ENCODE results near the gene GABPB2. TPM values are rescaled to one million over a fixed set of nuclear protein-coding genes. Genes with fewer than 3 reads are reported as not detected.

GABPB2 gene
- total RNA-seq, result 10 to 100 TPM; 13.6 to 14.9 TPM

DNA sequence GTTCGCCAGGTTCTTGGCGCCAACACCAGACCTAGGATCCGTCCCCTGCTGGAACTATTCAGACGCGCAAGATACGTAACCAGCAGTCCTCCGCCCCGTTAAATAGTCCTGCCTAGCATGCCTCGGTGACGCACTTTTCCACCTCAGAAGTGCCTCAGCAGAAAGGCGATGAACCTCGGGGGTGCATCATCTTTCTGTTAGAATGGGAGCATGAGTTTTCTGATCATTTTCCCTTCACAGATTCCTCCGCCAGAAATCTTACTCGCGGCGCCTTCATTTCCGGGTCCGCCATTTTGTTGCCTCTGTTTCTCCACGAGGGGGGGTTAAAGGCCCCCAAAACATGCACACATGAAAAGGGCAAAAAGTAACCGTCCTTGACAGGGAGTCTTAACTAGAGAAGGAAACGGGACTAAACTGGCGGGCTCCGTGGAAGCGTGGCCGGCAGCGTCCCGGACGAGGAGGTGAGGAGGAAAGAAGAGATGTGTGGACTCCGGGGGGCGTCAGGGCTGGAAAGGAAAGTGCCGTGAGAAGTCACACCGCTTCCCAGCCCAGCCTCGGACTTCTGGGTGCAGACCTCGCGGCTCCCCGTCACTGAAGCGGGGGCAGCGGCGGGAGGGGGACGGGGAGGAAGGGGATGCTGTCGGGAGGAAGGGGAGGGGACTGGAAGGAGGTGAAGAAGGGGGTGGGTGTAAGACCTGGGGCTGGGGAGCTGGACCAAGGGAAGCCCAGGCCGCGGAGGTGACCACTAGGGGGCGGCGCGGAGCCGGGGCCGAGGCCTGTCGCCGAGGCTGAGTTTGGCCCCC is at the start of gene GABPB2:
Gene GABPB2 (plus strand): TSS at position 288 of the 803 bp plus-strand sequence. CDS start 17,429 bp downstream, outside the sequence.
- H3K9me3 Mint-ChIP-seq, result no peaks in the 10 kb centered on the region
- H3K36me3 Mint-ChIP-seq, result peaks cover 13% of the 10 kb centered on the region
- peak within 1 kb of the TSS; percentile 94 for H3K4me3 Mint-ChIP-seq
- H3K27me3 Mint-ChIP-seq, result no peaks in the 10 kb centered on the region
- POLR2A ChIA-PET, result interaction anchor here (0.5 to 2.1 kb wide), 7 partner anchors 11 to 491 kb away, joined by 3 to 23 read pairs (median 5); partner anchors contain the start of genes C1orf56, CDC42SE1, MCL1 and MLLT11
- H3K4me1 Mint-ChIP-seq (ENCODE audit: low read depth), result peaks cover 15% of the 10 kb centered on the region
- CTCF ChIA-PET, result interaction anchor here (0.6 to 3.5 kb wide), 13 partner anchors 12 to 184 kb away, joined by 3 to 56 read pairs (median 3); partner anchors contain the start of genes C1orf56, CDC42SE1, LYSMD1 and MLLT11
- peak within 1 kb of the TSS; percentile 100 for H3K27ac Mint-ChIP-seq
- intact Hi-C loops (cut with micrococcal nuclease), result loop anchor here (1.0 to 2.0 kb wide), 5 partner anchors 11 to 211 kb away; partner anchors contain the start of genes CDC42SE1, LYSMD1, PRUNE1 and TNFAIP8L2
- DNase-seq, result peak; percentile 93

- Mint-ChIP-seq H3K27me3 (no peaks in the 10 kb centered on the region), H3K36me3 (peaks cover 10% of the 10 kb centered on the region), H3K4me1 (ENCODE audit: low read depth) (peaks cover 5% of the 10 kb centered on the region), H3K4me3 (no peak overlapping the region), H3K27ac (peak overlapping the region; percentile 42), H3K9me3 (no peaks in the 10 kb centered on the region)
- intact Hi-C loops (cut with micrococcal nuclease), result loop anchor here (1.0 to 5.0 kb wide), 2 partner anchors 33 to 132 kb away; partner anchors contain the start of genes CDC42SE1 and TNFAIP8L2
- POLR2A ChIA-PET, result interaction anchor here (1.6 kb wide), 1 partner anchor 22 kb away, joined by 4 read pairs; no protein-coding TSS in a partner anchor
- CTCF ChIA-PET, result interaction anchor here (0.6 to 3.3 kb wide), 41 partner anchors 10 to 640 kb away, joined by 3 to 46 read pairs (median 4); partner anchors contain the start of genes BNIPL, C1orf56, GABPB2 and MLLT11
- DNase-seq, result peak; percentile 88
Observed at GRCh38 chr1:151024540-151025146, 45.9 kb upstream of the GABPB2 start.

GRCh38 chr1:151026460-151026859 is 44.1 kb upstream of the GABPB2 start:
- no peak for DNase-seq
- POLR2A ChIA-PET, result no interaction called here
- H3K27me3 Mint-ChIP-seq, result no peaks in the 10 kb centered on the region
- intact Hi-C loops (cut with micrococcal nuclease), result no loop called here
- no peak overlapping the region for H3K4me3 Mint-ChIP-seq
- no peak overlapping the region for H3K27ac Mint-ChIP-seq
- H3K36me3 Mint-ChIP-seq, result peaks cover 13% of the 10 kb centered on the region
- H3K9me3 Mint-ChIP-seq, result no peaks in the 10 kb centered on the region
- CTCF ChIA-PET, result interaction anchor here (1.0 to 3.3 kb wide), 3 partner anchors 11 to 130 kb away, joined by 4 to 46 read pairs (median 14); partner anchors contain the start of genes BNIPL, GABPB2 and TNFAIP8L2
- peaks cover 5% of the 10 kb centered on the region for H3K4me1 Mint-ChIP-seq (ENCODE audit: low read depth)

DNA sequence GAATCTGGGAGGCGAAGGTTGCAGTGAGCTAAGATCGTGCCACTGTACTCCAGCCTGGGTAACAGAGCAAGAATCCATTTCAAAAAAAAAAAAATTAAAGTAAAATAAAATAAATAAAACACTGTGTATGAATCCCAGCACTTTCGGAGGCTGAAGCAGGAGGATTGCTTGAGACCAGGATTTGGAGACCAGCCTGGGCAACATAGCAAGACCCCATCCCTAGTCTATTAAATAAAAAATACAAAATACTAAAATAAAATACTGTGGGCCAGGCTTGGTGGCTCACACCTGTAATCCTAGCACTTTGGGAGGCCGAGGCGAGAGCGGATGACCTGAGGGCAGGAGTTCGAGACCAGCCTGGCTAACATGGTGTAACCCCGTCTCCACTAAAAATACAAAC is 38.4 kb upstream of the GABPB2 start:
- DNase-seq, result no peak
- CTCF ChIA-PET, result interaction anchor here (1.0 to 1.2 kb wide), 2 partner anchors 10 to 125 kb away, joined by 3 to 4 read pairs; partner anchors contain the start of gene TNFAIP8L2
- Mint-ChIP-seq H3K27me3 (no peaks in the 10 kb centered on the region), H3K36me3 (peaks cover 23% of the 10 kb centered on the region), H3K9me3 (no peaks in the 10 kb centered on the region), H3K27ac (no peak overlapping the region), H3K4me3 (no peak overlapping the region), H3K4me1 (ENCODE audit: low read depth) (no peaks in the 10 kb centered on the region)
- POLR2A ChIA-PET, result no interaction called here
- intact Hi-C loops (cut with micrococcal nuclease), result no loop called here

DNA sequence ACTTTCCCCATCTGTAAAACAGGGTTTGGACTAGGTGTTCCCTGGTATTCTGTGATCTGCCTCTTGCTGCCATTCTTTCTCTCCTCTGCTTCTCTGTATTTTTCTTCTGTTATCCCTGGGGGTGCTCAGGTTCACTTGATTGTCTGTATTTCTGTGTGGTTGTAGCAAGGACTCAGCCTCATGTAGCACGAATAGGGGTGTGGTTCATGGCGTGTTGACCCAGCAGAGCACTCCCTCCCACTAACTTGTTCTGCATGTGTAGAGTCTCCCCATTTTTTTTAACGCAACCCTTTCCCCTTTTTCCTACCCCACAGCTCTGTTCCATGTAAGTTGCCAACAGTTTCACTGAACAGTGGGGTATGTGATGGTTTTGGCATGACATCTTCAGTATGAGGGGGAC is 35.4 kb upstream of the GABPB2 start:
- H3K4me3 Mint-ChIP-seq, result no peak overlapping the region
- no peaks in the 10 kb centered on the region for H3K27me3 Mint-ChIP-seq
- intact Hi-C loops (cut with micrococcal nuclease), result no loop called here
- H3K4me1 Mint-ChIP-seq (ENCODE audit: low read depth), result no peaks in the 10 kb centered on the region
- peaks cover 14% of the 10 kb centered on the region for H3K36me3 Mint-ChIP-seq
- H3K27ac Mint-ChIP-seq, result no peak overlapping the region
- H3K9me3 Mint-ChIP-seq, result no peaks in the 10 kb centered on the region
- ChIA-PET POLR2A (interaction anchor here (1.1 kb wide), 1 partner anchor 8 kb away, joined by 3 read pairs; no protein-coding TSS in a partner anchor), CTCF (interaction anchor here (1.2 kb wide), 1 partner anchor 11 kb away, joined by 6 read pairs; no protein-coding TSS in a partner anchor)
- no peak for DNase-seq

DNA sequence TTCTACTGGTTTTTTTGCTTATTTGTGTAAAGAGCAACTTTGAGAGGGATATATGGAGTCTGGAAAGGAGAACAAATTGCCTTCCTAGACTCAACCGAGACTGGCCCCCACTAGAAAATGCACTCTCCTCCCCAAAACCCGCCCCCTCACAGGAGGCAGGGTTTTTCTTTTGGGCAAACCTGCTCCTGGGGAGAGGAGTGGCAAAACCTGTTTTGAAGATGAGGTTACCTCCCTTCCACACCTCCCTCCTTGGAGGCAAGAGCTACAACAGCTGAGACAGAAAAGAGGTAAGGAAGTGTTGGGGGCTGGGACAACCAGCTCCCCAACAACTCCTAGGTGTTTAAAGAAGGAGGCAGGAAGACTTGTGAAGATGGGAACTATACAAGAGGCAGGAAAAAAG is 34.2 kb upstream of the GABPB2 start, which contains the start of gene BNIPL:
Gene BNIPL (plus strand): TSS at position 231 of the 400 bp plus-strand sequence. CDS start 140 bp downstream, at position 371.
- H3K4me1 Mint-ChIP-seq (ENCODE audit: low read depth), result no peaks in the 10 kb centered on the region

GRCh38 chr1:151037032-151037431 is 33.5 kb upstream of the GABPB2 start:
- POLR2A ChIA-PET, result interaction anchor here (1.5 kb wide), 1 partner anchor 10 kb away, joined by 4 read pairs; no protein-coding TSS in a partner anchor
- intact Hi-C loops (cut with micrococcal nuclease), result no loop called here

More for the DNA sequence above, 34.2 kb upstream of the GABPB2 start, which contains the start of gene BNIPL:
- intact Hi-C loops (cut with micrococcal nuclease), result no loop called here
- H3K27me3 Mint-ChIP-seq, result no peaks in the 10 kb centered on the region
- no peak within 1 kb of the TSS for H3K27ac Mint-ChIP-seq
- DNase-seq, result no peak
- POLR2A ChIA-PET, result interaction anchor here (1.5 kb wide), 1 partner anchor 10 kb away, joined by 4 read pairs; no protein-coding TSS in a partner anchor
- no peaks in the 10 kb centered on the region for H3K9me3 Mint-ChIP-seq
- CTCF ChIA-PET, result interaction anchor here (1.3 to 1.6 kb wide), 3 partner anchors 9 to 12 kb away, joined by 3 to 6 read pairs (median 4); no protein-coding TSS in a partner anchor
- H3K4me3 Mint-ChIP-seq, result no peak within 1 kb of the TSS
- peaks cover 14% of the 10 kb centered on the region for H3K36me3 Mint-ChIP-seq

DNA sequence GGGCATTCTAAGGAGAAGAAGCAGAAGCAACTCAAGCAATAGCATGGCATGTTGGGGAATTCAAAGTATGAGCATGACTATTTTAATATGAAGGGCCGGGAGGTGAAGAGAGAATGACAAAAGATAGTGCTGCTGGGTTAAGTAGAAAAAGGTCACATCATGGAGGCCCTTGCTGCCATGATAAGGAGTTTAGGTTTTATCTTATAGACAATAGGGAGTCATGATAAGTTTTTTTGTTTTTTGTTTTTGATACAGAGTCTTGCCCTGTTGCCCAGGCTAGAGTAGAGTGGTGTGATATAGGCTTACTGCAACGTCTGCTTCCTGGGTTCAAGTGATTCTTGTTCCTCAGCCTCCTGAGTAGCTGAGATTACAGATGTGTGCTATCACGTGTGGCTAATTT is 31.0 kb upstream of the GABPB2 start:
- intact Hi-C loops (cut with micrococcal nuclease), result no loop called here
- Mint-ChIP-seq H3K4me3 (no peak overlapping the region), H3K27me3 (no peaks in the 10 kb centered on the region), H3K36me3 (peaks cover 4% of the 10 kb centered on the region), H3K27ac (no peak overlapping the region), H3K4me1 (ENCODE audit: low read depth) (peaks cover 10% of the 10 kb centered on the region), H3K9me3 (no peaks in the 10 kb centered on the region)
- CTCF ChIA-PET, result no interaction called here
- POLR2A ChIA-PET, result no interaction called here
- DNase-seq, result no peak

More at GRCh38 chr1:151037032-151037431, 33.5 kb upstream of the GABPB2 start:
- Mint-ChIP-seq H3K27ac (no peak overlapping the region), H3K4me3 (no peak overlapping the region), H3K9me3 (no peaks in the 10 kb centered on the region), H3K4me1 (ENCODE audit: low read depth) (no peaks in the 10 kb centered on the region), H3K27me3 (no peaks in the 10 kb centered on the region), H3K36me3 (peaks cover 12% of the 10 kb centered on the region)
- CTCF ChIA-PET, result interaction anchor here (1.3 to 1.6 kb wide), 3 partner anchors 9 to 13 kb away, joined by 3 to 6 read pairs (median 4); no protein-coding TSS in a partner anchor
- DNase-seq, result no peak

DNA sequence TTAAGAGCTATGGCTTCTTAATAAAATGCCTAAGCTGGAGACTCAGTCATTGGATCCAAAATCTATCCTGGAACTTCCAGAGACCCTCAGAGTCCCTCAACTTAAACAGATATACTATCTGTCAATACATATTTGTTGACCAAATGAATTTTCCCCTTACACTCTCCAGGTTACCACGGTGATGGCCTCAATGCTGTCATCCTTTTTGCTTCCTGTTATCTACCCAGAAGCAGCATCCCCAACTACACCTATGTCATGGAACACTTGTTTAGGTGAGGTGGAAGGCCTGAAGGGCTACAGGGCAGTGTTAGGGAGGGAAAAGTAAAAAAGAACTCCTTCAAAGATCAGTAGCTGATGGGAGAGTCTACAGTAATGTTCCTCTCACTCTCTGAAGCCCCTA is 27.4 kb upstream of the GABPB2 start:
- intact Hi-C loops (cut with micrococcal nuclease), result no loop called here
- H3K4me3 Mint-ChIP-seq, result no peak overlapping the region
- no peaks in the 10 kb centered on the region for H3K27me3 Mint-ChIP-seq
- peak; percentile 31 for DNase-seq
- H3K36me3 Mint-ChIP-seq, result no peaks in the 10 kb centered on the region
- no peak overlapping the region for H3K27ac Mint-ChIP-seq
- CTCF ChIA-PET, result interaction anchor here (0.6 to 4.2 kb wide), 4 partner anchors 16 to 529 kb away, joined by 3 to 14 read pairs (median 4); partner anchors contain the start of gene CDC42SE1
- H3K9me3 Mint-ChIP-seq, result no peaks in the 10 kb centered on the region
- POLR2A ChIA-PET, result interaction anchor here (1.1 to 1.4 kb wide), 2 partner anchors 9 to 17 kb away, joined by 3 read pairs; partner anchors contain the start of gene MLLT11
- H3K4me1 Mint-ChIP-seq (ENCODE audit: low read depth), result peaks cover 29% of the 10 kb centered on the region

DNA sequence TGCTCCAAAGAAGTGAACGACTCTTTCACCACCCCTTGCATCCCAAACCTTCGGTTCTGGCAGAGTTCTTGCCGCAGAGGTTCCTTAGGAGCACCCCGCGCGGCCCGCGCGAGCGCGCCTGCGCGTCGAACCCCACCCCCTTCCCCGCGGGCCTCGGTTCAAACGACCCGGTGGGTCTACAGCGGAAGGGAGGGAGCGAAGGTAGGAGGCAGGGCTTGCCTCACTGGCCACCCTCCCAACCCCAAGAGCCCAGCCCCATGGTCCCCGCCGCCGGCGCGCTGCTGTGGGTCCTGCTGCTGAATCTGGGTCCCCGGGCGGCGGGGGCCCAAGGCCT is 23.0 kb upstream of the GABPB2 start, which contains the start of gene C1orf56:
Gene C1orf56 (plus strand): TSS at position 161 of the 334 bp plus-strand sequence. CDS start 97 bp downstream, at position 258.
- no peaks in the 10 kb centered on the region for H3K27me3 Mint-ChIP-seq
- CTCF ChIA-PET, result interaction anchor here (0.9 to 3.9 kb wide), 15 partner anchors 10 to 428 kb away, joined by 3 to 32 read pairs (median 4); partner anchors contain the start of genes CDC42SE1, GABPB2, MINDY1 and TNFAIP8L2
- intact Hi-C loops (cut with micrococcal nuclease), result no loop called here
- no peaks in the 10 kb centered on the region for H3K9me3 Mint-ChIP-seq
- H3K36me3 Mint-ChIP-seq, result peaks cover 20% of the 10 kb centered on the region
- H3K4me3 Mint-ChIP-seq, result peak within 1 kb of the TSS; percentile 88
- peak within 1 kb of the TSS; percentile 82 for H3K27ac Mint-ChIP-seq
- peak; percentile 70 for DNase-seq
- POLR2A ChIA-PET, result interaction anchor here (1.0 to 2.1 kb wide), 4 partner anchors 10 to 110 kb away, joined by 3 to 28 read pairs (median 5); partner anchors contain the start of genes CDC42SE1, GABPB2 and PRUNE1
- H3K4me1 Mint-ChIP-seq (ENCODE audit: low read depth), result peaks cover 51% of the 10 kb centered on the region
